ENCODE results near the gene NAALADL2. TPM values are rescaled to one million over a fixed set of nuclear protein-coding genes. Genes with fewer than 3 reads are reported as not detected.

NAALADL2 gene
- total and polyA plus RNA-seq, 2 donors from 2014 or later, result 2.0 to 20.2 TPM

DNA sequence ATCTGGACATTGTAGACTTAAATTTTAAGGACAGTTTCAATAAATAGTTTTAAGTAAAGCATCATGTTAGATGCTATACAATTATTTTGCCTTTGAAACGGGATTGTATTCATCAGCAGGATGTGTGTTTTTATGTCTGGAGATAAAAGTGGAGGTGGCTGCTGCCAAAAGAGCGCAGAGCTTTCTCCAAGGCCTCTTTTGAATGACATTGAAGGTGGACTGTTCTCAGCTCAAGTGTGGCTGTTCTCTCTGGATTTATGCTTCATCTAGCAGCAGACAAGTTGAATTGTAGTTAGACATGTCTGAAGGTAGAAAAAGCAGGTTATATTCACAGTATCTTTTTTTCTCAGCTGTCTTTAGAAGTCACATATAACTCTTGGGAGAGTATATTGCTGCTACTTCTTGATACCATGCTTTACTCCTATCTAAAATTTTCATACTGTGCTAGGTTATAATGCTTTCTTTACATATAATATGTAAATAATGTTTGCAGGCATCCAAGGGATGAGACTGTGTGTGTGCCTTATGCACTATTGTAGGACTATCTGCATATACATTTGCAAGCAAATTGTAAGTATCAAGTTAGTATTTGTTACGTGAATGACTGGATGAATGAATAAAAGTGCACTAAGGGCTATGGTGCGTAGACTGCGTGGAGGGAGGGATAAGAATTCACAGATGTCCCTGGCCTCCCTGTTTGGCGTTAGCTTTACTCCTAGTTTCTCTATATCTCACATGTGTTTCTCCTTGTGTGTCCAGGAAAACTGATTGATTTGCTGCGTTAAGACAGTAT is 340.1 kb downstream of the NAALADL2 start:
- DNase-seq, result no peak
- intact Hi-C loops (cut with DNase I), result no loop called here
- FAIRE-seq, result no peak
- no peak overlapping the region for H3K9ac ChIP-seq (ENCODE audit: low read length in 3 of 3)
- no peak overlapping the region for H3K27ac ChIP-seq (ENCODE audit: low read depth in 2 of 2, low read length in 2 of 2)
- no peaks in the 10 kb centered on the region for H3K4me1 ChIP-seq (ENCODE audit: control insufficient read depth in 2 of 3, insufficient read depth in 2 of 3, low read depth in 1 of 3, low read length in 3 of 3)
- H3K4me3 ChIP-seq (ENCODE audit: low read length in 3 of 3), result no peak overlapping the region
- H3K36me3 ChIP-seq (ENCODE audit: control insufficient read depth in 2 of 3, insufficient read depth in 3 of 3, low read length in 3 of 3), result no peaks in the 10 kb centered on the region
- TF ChIP-seq CTCF (IDR thresholded peaks at IDR 0.05; ENCODE audit: borderline replicate concordance, extremely low read depth, insufficient read depth), result no peak
- no peaks in the 10 kb centered on the region for H3K27me3 ChIP-seq (ENCODE audit: control insufficient read depth, insufficient read depth, low read length)
- H3K9me3 ChIP-seq (ENCODE audit: control insufficient read depth in 2 of 3, insufficient read depth in 1 of 3, low read length in 3 of 3), result no peaks in the 10 kb centered on the region

GRCh38 chr3:175199961-175200360 is 340.8 kb downstream of the NAALADL2 start:
- Histone ChIP-seq H3K4me1 (ENCODE audit: control insufficient read depth in 2 of 3, insufficient read depth in 2 of 3, low read depth in 1 of 3, low read length in 3 of 3) (no peaks in the 10 kb centered on the region), H3K36me3 (ENCODE audit: control insufficient read depth in 2 of 3, insufficient read depth in 3 of 3, low read length in 3 of 3) (no peaks in the 10 kb centered on the region), H3K9me3 (ENCODE audit: control insufficient read depth in 2 of 3, insufficient read depth in 1 of 3, low read length in 3 of 3) (no peaks in the 10 kb centered on the region), H3K4me3 (ENCODE audit: low read length in 3 of 3) (no peak overlapping the region), H3K27me3 (ENCODE audit: control insufficient read depth, insufficient read depth, low read length) (no peaks in the 10 kb centered on the region), H3K9ac (ENCODE audit: low read length in 3 of 3) (no peak overlapping the region), H3K27ac (ENCODE audit: low read depth in 2 of 2, low read length in 2 of 2) (no peak overlapping the region)
- FAIRE-seq (no peak), DNase-seq (no peak)
- intact Hi-C loops (cut with DNase I), result no loop called here
- no peak for TF ChIP-seq CTCF (IDR thresholded peaks at IDR 0.05; ENCODE audit: borderline replicate concordance, extremely low read depth, insufficient read depth)

GRCh38 chr3:175200391-175201095 is 341.4 kb downstream of the NAALADL2 start:
- FAIRE-seq, result no peak
- Histone ChIP-seq H3K9me3 (ENCODE audit: control insufficient read depth in 2 of 3, insufficient read depth in 1 of 3, low read length in 3 of 3) (no peaks in the 10 kb centered on the region), H3K4me1 (ENCODE audit: control insufficient read depth in 2 of 3, insufficient read depth in 2 of 3, low read depth in 1 of 3, low read length in 3 of 3) (no peaks in the 10 kb centered on the region), H3K27me3 (ENCODE audit: control insufficient read depth, insufficient read depth, low read length) (no peaks in the 10 kb centered on the region), H3K9ac (ENCODE audit: low read length in 3 of 3) (no peak overlapping the region), H3K36me3 (ENCODE audit: control insufficient read depth in 2 of 3, insufficient read depth in 3 of 3, low read length in 3 of 3) (no peaks in the 10 kb centered on the region), H3K27ac (ENCODE audit: low read depth in 2 of 2, low read length in 2 of 2) (no peak overlapping the region), H3K4me3 (ENCODE audit: low read length in 3 of 3) (no peak overlapping the region)
- DNase-seq, result no peak
- no peak for TF ChIP-seq CTCF (IDR thresholded peaks at IDR 0.05; ENCODE audit: borderline replicate concordance, extremely low read depth, insufficient read depth)
- intact Hi-C loops (cut with DNase I), result no loop called here

All from kidney (tissue), 14 donors.